PFSK-1 (cell line): Measurements from ENCODE around the gene CLBA1.

Experiments used
- FOXP2 ChIP-seq: optimal IDR thresholded peaks from 2 replicates; pipeline ENCODE3; 2011; ENCODE audit warnings: borderline replicate concordance, control low read depth, inconsistent platforms; ENCODE audit not compliant: insufficient read depth; ENCODE audit errors: extremely low read length, extremely low read depth
- POLR2AphosphoS5 ChIP-seq: IDR thresholded peaks from 2 replicates; pipeline ENCODE4 v1.6.1; 2012; ENCODE audit warnings: low read depth, mild to moderate bottlenecking, control low read depth, low read length, moderate library complexity
- REST ChIP-seq, 2 experiments: IDR thresholded peaks; 2 replicates each; pipeline versions ENCODE4 v1.6.1 to v1.8.0; 2011 to 2012; ENCODE audit warnings: low read depth in 2 of 2, low read length in 2 of 2, control low read depth in 1 of 2, inconsistent platforms in 1 of 2, mild to moderate bottlenecking in 1 of 2, moderate library complexity in 1 of 2; ENCODE audit not compliant: insufficient read depth in 1 of 2
- SIN3A ChIP-seq: IDR thresholded peaks from 2 replicates; pipeline ENCODE4 v1.6.1; 2012; ENCODE audit warnings: mild to moderate bottlenecking, low read length, moderate library complexity, borderline replicate concordance; ENCODE audit not compliant: insufficient read depth
- TAF1 ChIP-seq: IDR thresholded peaks from 2 replicates; pipeline ENCODE4 v1.6.1; 2012; ENCODE audit warnings: low read length, control low read depth, borderline replicate concordance; ENCODE audit not compliant: insufficient read depth

The CLBA1 gene

GRCh38 chr14:104940526-104941150 is 45.0 kb upstream of the CLBA1 start:
- TF ChIP-seq TAF1 (no peak), FOXP2 (no peak), SIN3A (no peak), POLR2AphosphoS5 (no peak), REST (IDR thresholded peaks at IDR 0.05; ENCODE audit: insufficient read depth in 1 of 2, low read depth in 2 of 2, low read length in 2 of 2) (no peak)

- TF ChIP-seq POLR2AphosphoS5 (no peak), FOXP2 (no peak), SIN3A (no peak), REST (IDR thresholded peaks at IDR 0.05; ENCODE audit: insufficient read depth in 1 of 2, low read depth in 2 of 2, low read length in 2 of 2) (no peak), TAF1 (no peak)
Measured at GRCh38 chr14:104941508-104942365, 43.9 kb upstream of the CLBA1 start.

GRCh38 chr14:104942586-104942985 is 43.0 kb upstream of the CLBA1 start:
- TF ChIP-seq FOXP2 (no peak), POLR2AphosphoS5 (no peak)

- TF ChIP-seq SIN3A, result no peak
- TF ChIP-seq POLR2AphosphoS5, result no peak
- TF ChIP-seq REST (IDR thresholded peaks at IDR 0.05; ENCODE audit: insufficient read depth in 1 of 2, low read depth in 2 of 2, low read length in 2 of 2), result no peak
- no peak for TF ChIP-seq TAF1
- no peak for TF ChIP-seq FOXP2
Measured at GRCh38 chr14:104948736-104949031, 36.9 kb upstream of the CLBA1 start.

- TF ChIP-seq POLR2AphosphoS5, result no peak
- TF ChIP-seq SIN3A, result no peak
- TF ChIP-seq REST (IDR thresholded peaks at IDR 0.05; ENCODE audit: insufficient read depth in 1 of 2, low read depth in 2 of 2, low read length in 2 of 2), result no peak
- no peak for TF ChIP-seq FOXP2
- no peak for TF ChIP-seq TAF1
Measured at GRCh38 chr14:104950021-104950420, 35.6 kb upstream of the CLBA1 start.
